GM10266 (cell line): Measurements from ENCODE around the gene EFEMP2.

ENCODE experiments used
- DNase-seq: peaks from one replicate; pipeline ENCODE4 v3.0.0; 2012; ENCODE audit errors: extremely low spot score
- CTCF ChIP-seq: IDR thresholded peaks from 2 replicates; pipeline ENCODE4 v1.5.1; 2012; ENCODE audit warnings: mild to moderate bottlenecking, low read depth; ENCODE audit not compliant: control insufficient read depth, insufficient read depth; ENCODE audit errors: missing control alignments

EFEMP2 gene

GRCh38 chr11:65854161-65854592, 18.4 kb downstream of the EFEMP2 start:
- no peak for DNase-seq
- no peak for TF ChIP-seq CTCF

DNA sequence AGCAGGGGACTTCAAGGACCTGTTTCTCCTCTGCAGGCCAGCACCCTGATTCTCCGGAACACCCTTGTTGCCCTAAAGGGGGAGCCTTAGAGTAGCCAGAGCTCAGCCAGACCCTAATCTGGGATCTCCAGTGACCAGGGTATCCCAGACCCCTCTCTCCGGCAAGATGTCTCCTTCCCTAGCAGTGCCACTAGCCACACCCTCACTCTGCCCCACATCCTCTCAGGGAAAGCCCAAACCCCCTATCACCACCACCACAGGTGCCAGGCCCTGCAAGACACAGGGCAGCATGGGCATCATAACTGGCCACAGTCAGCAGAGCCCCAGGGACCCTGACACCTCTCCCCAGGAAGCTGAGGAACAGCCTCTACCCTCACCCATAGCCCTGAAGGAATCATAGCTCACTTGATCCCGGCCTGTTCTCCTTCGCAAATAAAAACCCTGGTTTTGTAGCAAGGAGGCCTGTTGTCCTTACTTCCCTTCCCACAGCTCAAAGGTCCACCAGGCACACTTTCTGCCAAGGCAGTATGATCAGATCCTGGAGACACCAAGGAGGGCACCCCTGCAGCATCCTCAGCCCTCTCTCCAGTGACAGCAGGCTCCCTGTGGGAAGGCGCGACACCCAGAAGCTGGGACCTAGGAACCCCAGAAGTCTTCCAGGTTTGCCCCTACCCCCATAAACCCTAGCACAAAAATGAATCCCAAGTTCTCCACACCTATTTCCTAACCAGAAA, 19.2 kb downstream of the EFEMP2 start:
- no peak for DNase-seq
- TF ChIP-seq CTCF, result peak; percentile 6

DNA sequence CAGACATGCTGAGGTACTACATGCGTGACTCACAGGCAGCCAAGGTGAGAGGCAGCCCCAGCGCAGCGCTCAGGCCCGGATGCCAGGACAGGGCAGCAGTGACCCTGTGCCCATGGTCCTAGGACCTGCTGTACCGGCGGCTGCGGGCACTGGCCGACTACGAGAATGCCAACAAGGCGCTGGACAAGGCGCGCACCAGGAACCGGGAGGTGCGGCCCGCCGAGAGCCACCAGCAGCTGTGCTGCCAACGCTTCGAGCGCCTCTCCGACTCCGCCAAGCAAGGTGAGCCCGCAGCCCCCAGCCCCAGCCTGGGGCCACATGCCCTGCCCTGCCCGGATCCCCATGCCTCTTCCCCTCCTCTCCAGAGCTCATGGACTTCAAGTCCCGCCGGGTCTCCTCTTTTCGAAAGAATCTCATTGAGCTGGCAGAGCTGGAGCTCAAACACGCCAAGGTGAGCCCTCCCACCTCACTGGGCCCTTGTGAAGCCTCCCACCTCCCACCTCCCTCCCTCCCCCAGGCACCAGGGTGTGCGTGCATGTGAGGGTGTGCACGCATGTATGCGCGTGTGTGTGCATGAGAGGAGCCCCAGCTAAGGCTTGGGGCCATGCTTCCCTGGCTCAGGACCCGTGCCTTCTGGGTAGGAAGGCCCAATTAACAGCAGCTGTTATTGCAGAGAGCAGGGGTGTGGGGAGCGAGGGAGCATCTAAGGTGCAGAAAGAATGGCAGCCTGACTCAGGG, 19.9 kb downstream of the EFEMP2 start:
- no peak for DNase-seq
- no peak for TF ChIP-seq CTCF

DNA sequence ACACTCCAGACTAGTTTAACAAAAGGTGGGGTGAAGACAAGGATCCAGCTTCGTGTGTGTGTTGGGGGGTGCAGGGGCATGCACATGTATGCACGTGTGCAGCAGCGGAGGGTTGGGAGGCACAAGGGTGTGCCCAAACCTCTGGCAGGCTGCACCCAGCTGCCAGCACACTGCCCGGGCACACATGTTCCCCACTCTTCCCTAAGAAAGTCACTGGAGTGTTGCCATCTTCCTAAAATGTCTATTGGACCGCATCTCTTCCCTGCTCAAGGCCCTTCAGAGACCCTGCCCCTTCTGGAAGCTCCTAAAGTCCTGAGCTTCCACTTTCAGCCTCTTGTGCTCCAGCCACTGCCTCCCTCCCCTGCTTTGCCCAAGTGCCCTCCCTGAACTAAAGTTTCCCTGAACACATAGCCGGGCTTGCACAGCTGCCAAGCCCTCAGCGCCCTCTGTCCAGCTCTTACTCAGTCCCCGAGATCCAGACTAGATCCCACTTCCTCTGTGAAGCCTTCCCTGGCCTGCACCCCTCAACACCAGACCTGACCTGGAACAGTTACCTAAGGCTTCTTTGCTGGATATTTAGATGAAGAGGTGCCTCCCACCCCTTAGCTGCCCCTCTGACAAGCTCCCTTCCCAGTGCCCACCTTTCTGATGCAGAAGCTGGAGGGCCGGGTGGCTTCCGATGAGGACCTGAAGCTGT, 20.6 kb downstream of the EFEMP2 start:
- no peak for TF ChIP-seq CTCF
- DNase-seq, result no peak

- DNase-seq, result no peak
- peak; percentile 26 for TF ChIP-seq CTCF
These were observed 21.5 kb downstream of the EFEMP2 start for GRCh38 chr11:65851083-65851579.

DNA sequence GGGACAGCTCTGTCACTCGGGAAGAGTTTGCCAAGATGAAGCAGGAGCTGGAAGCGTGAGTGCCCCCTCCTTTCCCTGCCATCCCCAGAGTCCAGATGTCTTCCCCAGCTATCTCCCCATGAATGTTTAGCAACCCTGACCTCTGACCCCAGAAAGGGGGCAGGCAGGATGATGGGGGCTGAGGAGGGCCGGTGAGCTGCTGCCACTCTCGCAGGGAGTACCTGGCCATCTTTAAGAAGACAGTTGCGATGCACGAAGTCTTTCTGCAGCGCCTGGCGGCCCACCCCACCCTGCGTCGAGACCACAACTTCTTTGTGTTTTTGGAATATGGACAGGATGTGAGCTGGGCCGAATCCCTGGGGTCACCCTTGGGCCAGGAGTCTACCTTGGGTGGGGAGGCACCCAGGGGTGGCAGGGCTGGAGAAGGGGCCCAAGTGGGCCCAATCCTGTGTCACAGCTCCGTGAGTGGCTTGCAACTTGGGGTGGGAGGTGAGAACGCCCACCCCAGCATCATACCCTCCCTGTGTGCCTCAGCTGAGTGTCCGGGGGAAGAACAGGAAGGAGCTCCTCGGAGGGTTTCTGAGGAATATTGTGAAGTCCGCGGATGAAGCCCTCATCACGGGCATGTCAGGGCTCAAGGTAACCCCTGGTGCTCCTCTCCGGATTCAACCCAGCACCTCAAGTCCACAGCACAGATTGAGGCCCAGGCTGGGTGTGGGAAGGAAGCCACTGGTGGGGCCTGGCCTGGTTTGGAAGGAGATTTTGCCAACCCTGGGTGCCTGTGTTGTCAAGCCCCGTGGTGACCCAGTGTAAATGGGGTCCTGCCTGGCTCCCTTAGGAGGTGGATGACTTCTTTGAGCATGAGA, 22.1 kb downstream of the EFEMP2 start:
- no peak for TF ChIP-seq CTCF
- no peak for DNase-seq
